ENCODE measurements around the gene COX8A. TPM values are rescaled to one million over a fixed set of nuclear protein-coding genes. Genes with fewer than 3 reads are reported as not detected.

COX8A gene
- total and polyA plus RNA-seq, 9 of the 15 experiments (the other 6 are each of a cell fraction or from before 2014, with no cell fraction given), result 274 to 1,206 (median 526) TPM

DNA sequence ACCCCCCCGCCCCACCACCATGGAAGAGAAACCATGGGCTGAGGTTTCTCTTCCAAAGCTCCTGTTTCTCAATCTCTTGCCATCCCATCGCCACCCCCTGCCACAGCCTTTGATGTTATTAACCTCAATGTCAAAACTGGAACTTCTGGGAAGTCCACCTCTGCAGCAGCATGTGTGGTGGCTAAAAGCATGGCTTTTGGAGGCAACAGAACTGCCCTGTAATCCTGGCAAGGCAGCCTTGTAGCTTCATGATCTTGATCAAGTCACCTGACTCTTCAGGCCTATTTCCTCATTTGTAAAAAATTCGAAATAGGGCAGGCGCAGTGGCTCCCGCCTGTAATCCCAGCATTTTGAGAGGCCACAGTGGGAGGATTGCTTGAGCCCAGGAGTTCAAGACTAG is 3.5 kb upstream of the COX8A start:
- peak overlapping the region; percentile 29; the same call in 1 of the 3 replicates for H3K27ac ChIP-seq (ENCODE audit: extremely low read depth, low read depth, low read length)
- H3K9me3 ChIP-seq (replicated peaks; ENCODE audit: control insufficient read depth, insufficient read depth, low read depth, low read length), result no peaks in the 10 kb centered on the region
- DNase-seq (ENCODE audit: extremely low read depth in 1 of 4, low spot score in 3 of 4) (peak in 1 of 4 experiments; percentile 34), ATAC-seq (no peak), FAIRE-seq (no peak)
- peaks cover 3% of the 10 kb centered on the region; the same call in 2 of the 3 replicates for H3K36me3 ChIP-seq (ENCODE audit: control insufficient read depth, insufficient read depth, low read length)
- intact Hi-C loops (cut with micrococcal nuclease), result no loop called here
- H4K20me1 ChIP-seq (replicated peaks; ENCODE audit: control insufficient read depth, insufficient read depth, low read length), result peaks cover 3% of the 10 kb centered on the region
- H3K4me3 ChIP-seq, result no peak overlapping the region
- ChIA-PET CTCF (ENCODE audit: low intra/inter-chr PET ratio) (no interaction called here), POLR2A (interaction anchor here (0.9 kb wide), 2 partner anchors 18 to 131 kb away, joined by 4 read pairs; no protein-coding TSS in a partner anchor)
- in situ Hi-C loops (cut with MboI), result no loop called here
- no peak overlapping the region for H3K4me2 ChIP-seq (ENCODE audit: insufficient read depth, low read length)
- H3K4me1 ChIP-seq (replicated peaks in 1 of 2; ENCODE audit: control insufficient read depth in 2 of 2, insufficient read depth in 2 of 2, low read length in 2 of 2), result peaks cover 7 to 13% of the 10 kb centered on the region in 2 experiments
- H3K79me2 ChIP-seq (ENCODE audit: control insufficient read depth, insufficient read depth, low read length), result peaks cover 16% of the 10 kb centered on the region
- WGBS (ENCODE audit: insufficient coverage, low coverage, missing lambda C conversion rate), result 31% methylated on average over 4 of the region's 5 CpGs
- no peaks in the 10 kb centered on the region for H3K9me1 ChIP-seq (ENCODE audit: control insufficient read depth, insufficient read depth, low read length)
- H3K9ac ChIP-seq (ENCODE audit: insufficient read depth in 1 of 2, low read depth in 2 of 2, low read length in 2 of 2), result peak overlapping the region in 1 of 2 experiments; percentile 75; a peak in 1 of 4 replicates
- peak overlapping the region; percentile 48; the same call in 1 of the 2 replicates for H2AFZ ChIP-seq (ENCODE audit: low read depth, low read length)
- no TSS peak for BruUV-seq (replicated peaks)
- no peaks in the 10 kb centered on the region for H3K27me3 ChIP-seq (ENCODE audit: control insufficient read depth in 2 of 2, insufficient read depth in 2 of 2, low read length in 2 of 2)
- no peak for TF ChIP-seq ZNF224 (CRISPR knock-in tag; IDR thresholded peaks at IDR 0.05)
- no peak for TF ChIP-seq ZNF41 (CRISPR knock-in tag; conservative IDR thresholded peaks at IDR 0.05)
- TF ChIP-seq L3MBTL2 (IDR thresholded peaks at IDR 0.05), result peak; percentile 76
- peak; percentile 23; the same call in 1 of the 2 replicates for TF ChIP-seq TOE1 (IDR thresholded peaks at IDR 0.05; ENCODE audit: borderline replicate concordance)
- no peak for TF ChIP-seq TOE1 (CRISPR knock-in tag; IDR thresholded peaks at IDR 0.05; ENCODE audit: borderline replicate concordance, low read depth)
- TF ChIP-seq NELFE (IDR thresholded peaks at IDR 0.05; ENCODE audit: insufficient read depth, insufficient read length), result no peak
- TF ChIP-seq BRD4 (IDR thresholded peaks at IDR 0.05), result no peak
- TF ChIP-seq, protein P1, sequence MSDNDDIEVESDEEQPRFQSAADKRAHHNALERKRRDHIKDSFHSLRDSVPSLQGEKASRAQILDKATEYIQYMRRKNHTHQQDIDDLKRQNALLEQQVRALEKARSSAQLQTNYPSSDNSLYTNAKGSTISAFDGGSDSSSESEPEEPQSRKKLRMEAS (CRISPR knock-in tag; IDR thresholded peaks at IDR 0.05), result peak; percentile 81
- 0 out of 2 replicates have a peak, but pooled peaks have one; percentile 66 for TF ChIP-seq ZNF766 (CRISPR knock-in tag; conservative IDR thresholded peaks at IDR 0.05)
- 0 out of 4 replicates have a peak, but pooled peaks of 1 of the 2 experiments have one; percentile 38 for TF ChIP-seq ZNF639 (CRISPR knock-in tag; conservative IDR thresholded peaks at IDR 0.05 in 1 of 2, IDR thresholded peaks at IDR 0.05 in 1 of 2)
- TF ChIP-seq CAMTA2 (CRISPR knock-in tag; conservative IDR thresholded peaks at IDR 0.05), result no peak
- TF ChIP-seq, protein P2, sequence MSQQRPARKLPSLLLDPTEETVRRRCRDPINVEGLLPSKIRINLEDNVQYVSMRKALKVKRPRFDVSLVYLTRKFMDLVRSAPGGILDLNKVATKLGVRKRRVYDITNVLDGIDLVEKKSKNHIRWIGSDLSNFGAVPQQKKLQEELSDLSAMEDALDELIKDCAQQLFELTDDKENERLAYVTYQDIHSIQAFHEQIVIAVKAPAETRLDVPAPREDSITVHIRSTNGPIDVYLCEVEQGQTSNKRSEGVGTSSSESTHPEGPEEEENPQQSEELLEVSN (IDR thresholded peaks at IDR 0.05; ENCODE audit: borderline replicate concordance in 1 of 2, extremely low read depth in 1 of 2, insufficient read depth in 1 of 2, insufficient read length in 1 of 2, low read depth in 1 of 2, low read length in 1 of 2, poor library complexity in 1 of 2, severe bottlenecking in 1 of 2), result peak; percentile 74 to 75
- TF ChIP-seq TAL1 (IDR thresholded peaks at IDR 0.05), result no peak
- TF ChIP-seq E2F4 (CRISPR knock-in tag; IDR thresholded peaks at IDR 0.05; ENCODE audit: low read depth), result no peak
- peak; percentile 50; the same call in 1 of the 2 replicates for TF ChIP-seq ELF1 (tag; IDR thresholded peaks at IDR 0.05)
- 0 out of 2 replicates have a peak, but pooled peaks have one; percentile 4 for TF ChIP-seq ZNF384 (IDR thresholded peaks at IDR 0.05; ENCODE audit: low read depth, low read length)

Data from K562 (cell line).